Measurements from ENCODE around the gene ROBO1.
A peak's percentile ranks its signal among the peaks of the same experiment; 100 is the strongest.

The ROBO1 gene

DNA sequence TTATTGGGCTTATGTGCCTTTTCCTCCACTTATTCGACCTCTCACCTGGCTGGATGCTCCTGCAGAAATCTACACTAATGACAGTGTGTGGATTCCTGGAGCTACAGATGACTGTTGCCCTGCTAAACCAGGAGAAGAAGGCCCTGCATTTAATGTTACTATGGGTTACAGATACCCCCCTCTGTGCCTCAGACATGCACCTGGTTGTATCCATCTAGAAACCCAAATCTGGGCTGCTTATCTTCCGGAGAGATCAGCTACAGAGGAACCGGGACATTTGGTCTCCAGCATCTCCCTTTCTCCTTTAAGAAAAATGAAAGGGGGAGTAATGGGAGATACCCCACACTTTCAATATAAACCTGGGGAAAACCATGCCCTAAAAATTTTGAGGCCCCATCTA, 710.0 kb downstream of the ROBO1 start:
- DNase-seq (ENCODE audit: low spot score): no peak

GRCh38 chr3:79056498-79056897, 711.3 kb downstream of the ROBO1 start:
- DNase-seq (ENCODE audit: low spot score): no peak

- DNase-seq (ENCODE audit: low spot score): no peak
These were observed 715.6 kb downstream of the ROBO1 start for GRCh38 chr3:79052054-79052681.

DNA sequence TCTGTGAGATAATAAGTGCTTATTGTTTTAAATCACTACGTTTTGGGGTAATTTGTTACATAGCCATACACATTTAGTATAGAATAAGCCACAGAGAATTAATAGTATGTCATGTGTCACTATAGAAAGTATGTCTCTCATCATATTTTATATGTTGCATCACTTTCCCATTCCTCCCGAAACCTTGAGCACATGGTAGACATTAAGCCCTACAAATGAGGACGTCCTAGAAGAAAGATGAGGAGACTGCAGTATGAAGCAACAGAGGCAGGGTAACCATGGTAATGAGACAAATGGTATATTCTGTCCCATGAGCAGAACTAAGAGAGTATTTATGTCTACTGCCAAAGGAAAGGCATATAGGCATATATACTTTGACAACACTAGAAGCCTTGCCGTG, 720.2 kb downstream of the ROBO1 start:
- no peak for DNase-seq (ENCODE audit: low spot score)

- DNase-seq (ENCODE audit: low spot score): no peak
These were observed 726.2 kb downstream of the ROBO1 start for GRCh38 chr3:79041621-79042020.

GRCh38 chr3:79040701-79041100, 727.1 kb downstream of the ROBO1 start:
- DNase-seq (ENCODE audit: low spot score): no peak

GRCh38 chr3:79040091-79040490, 727.7 kb downstream of the ROBO1 start:
- no peak for DNase-seq (ENCODE audit: low spot score)

GRCh38 chr3:79039192-79039591, 728.6 kb downstream of the ROBO1 start:
- no peak for DNase-seq (ENCODE audit: low spot score)

DNA sequence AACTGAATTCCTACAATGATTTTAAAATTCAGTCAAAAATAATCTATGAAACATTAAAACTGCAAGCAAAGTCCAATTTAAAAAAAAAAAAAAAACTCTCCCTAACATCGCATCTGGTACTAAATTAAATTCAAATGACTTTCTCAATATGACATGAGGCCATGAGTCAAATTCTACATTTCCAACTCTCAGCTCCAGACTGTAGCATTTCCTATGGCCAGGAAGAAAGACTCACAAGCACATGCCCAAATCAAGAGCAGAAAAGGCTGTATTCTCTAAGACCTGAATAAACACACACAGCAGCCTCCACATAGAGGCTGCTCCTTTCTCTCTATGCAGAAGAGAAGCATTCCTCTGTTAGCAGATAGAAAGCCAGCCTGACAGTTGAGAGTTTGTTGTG, 729.2 kb downstream of the ROBO1 start:
- DNase-seq (ENCODE audit: low spot score): no peak

- DNase-seq (ENCODE audit: low spot score): no peak
These were observed 729.7 kb downstream of the ROBO1 start for GRCh38 chr3:79038057-79038456.

DNA sequence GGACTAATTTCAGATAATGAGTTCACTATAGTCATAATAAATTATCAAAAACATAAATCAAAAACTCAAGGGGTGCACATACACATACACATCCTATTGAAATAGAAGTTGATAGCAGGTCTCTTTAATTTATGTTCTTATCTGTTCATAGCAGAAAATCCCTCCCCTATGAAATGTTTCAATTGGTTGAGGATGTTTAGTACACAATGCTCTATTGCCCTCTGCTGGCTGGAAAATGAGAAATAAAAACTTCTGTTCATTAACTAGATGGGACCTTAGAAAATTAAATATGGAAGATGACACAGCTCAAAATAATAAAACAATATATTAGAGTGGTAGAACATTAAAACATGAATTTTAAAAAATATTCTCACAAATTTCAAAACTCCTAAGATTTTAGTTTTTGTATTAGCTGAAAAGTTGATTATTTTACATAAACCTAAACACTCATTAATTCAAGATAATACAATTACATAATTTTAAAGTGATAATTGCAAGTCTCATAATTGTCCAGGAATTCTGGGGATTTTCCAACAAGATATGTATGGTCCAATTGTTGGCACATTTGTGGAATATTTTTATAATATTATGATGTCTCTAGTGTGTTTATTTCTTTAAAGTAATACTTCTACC, 735.0 kb downstream of the ROBO1 start:
- DNase-seq (ENCODE audit: low spot score): peak; percentile 55

DNA sequence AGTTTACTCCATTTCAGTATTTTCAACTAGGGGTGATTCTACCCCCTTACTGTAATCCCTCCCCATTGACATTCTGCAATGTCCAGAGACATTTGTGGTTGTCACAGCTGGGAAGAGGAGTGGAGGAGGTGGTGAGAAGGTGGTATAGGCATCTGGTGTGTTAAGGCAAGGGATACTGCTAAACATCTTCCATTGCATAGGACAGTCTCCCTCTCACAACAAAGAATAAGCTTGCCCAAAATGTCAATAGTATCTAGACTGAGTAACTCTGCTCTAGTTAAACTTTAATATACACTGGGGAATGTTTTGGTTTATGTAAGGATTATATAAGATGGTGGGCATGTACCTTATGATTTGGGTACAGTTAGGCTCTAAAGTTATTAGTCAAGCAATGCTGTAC, 737.6 kb downstream of the ROBO1 start:
- no peak for DNase-seq (ENCODE audit: low spot score)

DNA sequence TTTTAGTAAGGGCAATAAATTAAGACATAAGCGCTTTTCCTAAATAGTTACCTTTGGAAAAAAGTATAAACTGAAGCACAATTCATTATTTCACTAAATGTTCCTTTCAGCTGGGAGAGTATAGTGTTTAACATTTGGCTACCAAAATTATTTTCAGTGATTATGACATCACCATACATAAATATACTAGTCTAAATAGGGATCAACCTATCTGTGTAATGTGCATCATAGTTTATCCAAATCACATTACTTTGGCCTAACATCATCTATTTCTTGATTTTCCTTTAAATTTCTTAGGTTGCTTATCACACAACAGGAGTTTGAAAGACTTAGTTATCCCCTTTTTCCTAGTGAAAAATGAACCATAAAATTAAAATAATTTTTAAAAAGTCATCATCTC, 738.9 kb downstream of the ROBO1 start:
- no peak for DNase-seq (ENCODE audit: low spot score)

GRCh38 chr3:79027593-79027992, 740.2 kb downstream of the ROBO1 start:
- DNase-seq (ENCODE audit: low spot score): no peak

DNA sequence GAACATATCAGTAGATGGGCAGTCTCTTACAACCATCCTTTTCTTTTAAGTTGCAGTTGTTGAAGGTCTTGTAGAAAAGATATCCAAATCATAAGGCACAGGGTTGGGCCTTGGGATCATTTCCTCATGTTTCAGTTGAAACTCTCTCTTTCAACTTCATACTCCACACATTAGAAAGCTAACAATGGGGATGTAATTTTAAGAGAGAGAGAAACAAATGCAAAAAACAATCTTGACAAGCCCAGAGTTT, 747.9 kb downstream of the ROBO1 start:
- DNase-seq (ENCODE audit: low spot score): no peak

DNA sequence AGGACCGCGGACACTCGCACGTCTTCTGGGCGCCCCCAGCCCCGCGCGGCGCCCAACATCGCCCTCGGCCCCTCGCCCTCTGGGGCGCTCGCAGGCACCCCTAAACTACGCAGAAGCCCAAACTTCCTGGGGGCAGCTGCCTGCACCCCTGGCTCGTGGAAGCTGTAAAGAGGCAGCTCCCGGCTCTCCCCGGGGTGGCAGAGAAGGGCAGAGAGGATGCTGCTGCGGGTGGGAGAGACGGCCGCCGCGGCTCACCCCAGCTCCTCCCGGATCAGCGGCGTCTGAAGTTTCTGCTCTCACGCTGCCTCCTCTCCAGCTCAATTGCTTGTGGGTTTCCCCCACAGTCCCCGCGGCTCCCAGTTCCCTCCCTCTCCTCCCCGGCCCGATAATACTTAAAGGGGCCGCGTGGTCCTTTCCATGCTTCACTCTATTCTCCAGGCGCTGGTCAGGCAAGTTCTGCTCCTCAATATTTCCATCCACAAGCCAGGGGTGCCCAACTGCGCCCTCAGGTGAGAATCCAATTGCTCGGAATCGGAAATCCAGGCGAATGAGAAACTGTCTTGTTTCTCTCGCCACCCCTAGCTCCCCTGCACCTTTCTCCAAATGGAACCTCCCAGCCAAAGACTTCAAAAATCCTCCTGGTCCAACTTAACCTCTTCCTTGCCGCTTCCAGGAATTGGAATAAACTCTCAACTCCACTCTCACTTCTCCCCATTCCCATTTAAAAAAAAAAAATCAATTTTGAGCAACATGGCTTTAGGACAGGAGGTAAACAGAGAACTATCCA, 748.5 kb downstream of the ROBO1 start:
- no peak for DNase-seq (ENCODE audit: low spot score)

DNA sequence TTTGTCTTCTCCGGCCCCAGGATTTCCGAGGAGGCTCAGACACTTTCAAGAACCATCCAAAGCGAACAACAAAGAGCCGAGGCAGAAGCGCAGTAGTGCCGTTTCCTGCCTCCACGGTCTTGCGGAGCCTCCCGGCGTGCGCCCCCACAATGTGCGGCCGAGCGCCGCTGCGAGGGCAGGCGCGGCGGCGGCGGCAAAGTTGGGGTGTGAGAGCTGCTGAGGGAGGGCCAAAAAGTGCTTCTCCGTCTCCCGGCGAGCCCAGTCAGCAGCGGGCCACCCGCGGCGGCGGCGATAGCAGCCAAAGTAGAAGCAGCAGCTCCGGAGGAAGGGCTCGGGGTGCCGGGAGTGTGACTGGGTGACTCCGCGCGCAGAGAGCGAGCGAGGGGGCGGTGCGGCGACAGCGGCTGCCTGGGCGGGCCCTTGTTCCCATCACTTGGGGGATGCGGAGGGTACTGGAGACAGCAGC, 749.1 kb downstream of the ROBO1 start:
- no peak for DNase-seq (ENCODE audit: low spot score)

- DNase-seq (ENCODE audit: low spot score): no peak
These were observed 749.5 kb downstream of the ROBO1 start for GRCh38 chr3:79018265-79018664.

- no peak for DNase-seq (ENCODE audit: low spot score)
These were observed 751.0 kb downstream of the ROBO1 start for GRCh38 chr3:79016587-79017376.

- no peak for DNase-seq (ENCODE audit: low spot score)
These were observed 751.9 kb downstream of the ROBO1 start for GRCh38 chr3:79015854-79016253.

GRCh38 chr3:79012946-79013362, 754.8 kb downstream of the ROBO1 start:
- no peak for DNase-seq (ENCODE audit: low spot score)

DNA sequence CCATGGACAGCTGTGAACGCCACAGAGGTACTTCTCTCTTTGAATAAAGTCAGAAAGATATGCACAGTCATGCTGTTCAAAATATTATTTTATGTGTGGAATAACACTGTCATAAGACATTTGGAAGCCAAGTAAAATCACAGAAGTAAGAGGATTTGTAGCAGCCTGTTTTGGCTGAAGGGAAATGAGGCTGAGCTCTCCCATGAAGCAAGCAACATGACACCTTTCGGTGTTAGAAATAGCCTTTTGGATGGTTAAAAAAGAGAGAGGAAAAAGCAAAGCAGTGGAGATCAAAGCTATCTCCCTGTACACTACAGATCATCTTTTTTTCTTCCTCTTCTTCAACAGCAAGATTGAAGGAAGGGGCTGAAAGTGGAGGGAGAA, 755.3 kb downstream of the ROBO1 start:
- no peak for DNase-seq (ENCODE audit: low spot score)

Measured in NAMALWA (cell line).